ENCODE measurements around the gene RCVRN.

DNA sequence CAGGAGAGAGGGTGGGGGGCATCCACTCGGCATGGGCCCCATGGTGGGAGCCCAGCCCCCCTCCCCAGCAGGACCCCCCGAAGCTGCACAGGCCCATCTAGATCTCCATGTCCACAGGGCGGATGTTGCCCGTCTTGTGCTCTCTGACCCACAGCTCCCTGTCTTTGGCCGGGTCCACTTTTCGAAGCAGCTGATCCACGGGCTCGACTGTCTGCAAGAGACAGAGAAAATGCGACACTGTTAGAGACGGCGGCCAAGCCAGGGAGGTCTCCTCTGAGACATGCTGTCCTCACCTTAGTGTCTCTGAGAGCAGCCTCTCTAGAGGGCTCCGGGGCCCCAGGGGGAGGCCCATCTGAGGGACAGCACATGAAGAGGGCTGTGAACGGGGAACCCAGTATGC lies 12.1 kb upstream of the RCVRN start:
- TF ChIP-seq, protein P1, sequence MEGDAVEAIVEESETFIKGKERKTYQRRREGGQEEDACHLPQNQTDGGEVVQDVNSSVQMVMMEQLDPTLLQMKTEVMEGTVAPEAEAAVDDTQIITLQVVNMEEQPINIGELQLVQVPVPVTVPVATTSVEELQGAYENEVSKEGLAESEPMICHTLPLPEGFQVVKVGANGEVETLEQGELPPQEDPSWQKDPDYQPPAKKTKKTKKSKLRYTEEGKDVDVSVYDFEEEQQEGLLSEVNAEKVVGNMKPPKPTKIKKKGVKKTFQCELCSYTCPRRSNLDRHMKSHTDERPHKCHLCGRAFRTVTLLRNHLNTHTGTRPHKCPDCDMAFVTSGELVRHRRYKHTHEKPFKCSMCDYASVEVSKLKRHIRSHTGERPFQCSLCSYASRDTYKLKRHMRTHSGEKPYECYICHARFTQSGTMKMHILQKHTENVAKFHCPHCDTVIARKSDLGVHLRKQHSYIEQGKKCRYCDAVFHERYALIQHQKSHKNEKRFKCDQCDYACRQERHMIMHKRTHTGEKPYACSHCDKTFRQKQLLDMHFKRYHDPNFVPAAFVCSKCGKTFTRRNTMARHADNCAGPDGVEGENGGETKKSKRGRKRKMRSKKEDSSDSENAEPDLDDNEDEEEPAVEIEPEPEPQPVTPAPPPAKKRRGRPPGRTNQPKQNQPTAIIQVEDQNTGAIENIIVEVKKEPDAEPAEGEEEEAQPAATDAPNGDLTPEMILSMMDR (IDR thresholded peaks at IDR 0.05; ENCODE audit: low read depth, low read length), result no peak
- no peak for TF ChIP-seq EZH2phosphoT487 (IDR thresholded peaks at IDR 0.05; ENCODE audit: low read depth)

Measured in OCI-LY3 (cell line).